Immature natural killer cell (primary cell): Measurements from ENCODE around the gene TRDN. TPM values are rescaled to one million over a fixed set of nuclear protein-coding genes. Genes with fewer than 3 reads are reported as not detected.
"Not testable (repeated sequence)": the region's sequence is repeated elsewhere in the genome, so short reads cannot be mapped to it uniquely, and the experiment has no call there.

Experiments used
- DNase-seq, 3 donors: peaks; one replicate each; pipeline ENCODE4 v3.0.0; 2022; ENCODE audit warnings: mixed read lengths in 1 of 3
- H3K27ac Mint-ChIP-seq, 6 donors: one replicate each; pipeline ENCODE4 v1.8.0; 2020; ENCODE audit warnings: mixed read lengths in 6 of 6, mild to moderate bottlenecking in 5 of 6, inconsistent platforms in 4 of 6, moderate library complexity in 3 of 6
- H3K27me3 Mint-ChIP-seq, 3 donors: one replicate each; pipeline ENCODE4 v1.8.0; 2020 to 2021; ENCODE audit warnings: low read depth in 3 of 3, mild to moderate bottlenecking in 3 of 3, mixed read lengths in 3 of 3, moderate library complexity in 3 of 3, inconsistent platforms in 1 of 3
- H3K36me3 Mint-ChIP-seq, 3 donors: one replicate each; pipeline ENCODE4 v1.8.0; 2020; ENCODE audit warnings: mixed read lengths in 3 of 3, inconsistent platforms in 2 of 3, mild to moderate bottlenecking in 2 of 3
- H3K4me1 Mint-ChIP-seq, 2 donors: one replicate each; pipeline ENCODE4 v1.8.0; 2020; ENCODE audit warnings: inconsistent platforms in 2 of 2, mild to moderate bottlenecking in 2 of 2, mixed read lengths in 2 of 2, moderate library complexity in 1 of 2
- H3K4me3 Mint-ChIP-seq, 5 donors: one replicate each; pipeline ENCODE4 v1.8.0; 2020; ENCODE audit warnings: mild to moderate bottlenecking in 5 of 5, mixed read lengths in 5 of 5, inconsistent platforms in 3 of 5, moderate library complexity in 3 of 5
- H3K9me3 Mint-ChIP-seq, 6 donors: one replicate each; pipeline ENCODE4 v1.8.0; 2020; ENCODE audit warnings: mild to moderate bottlenecking in 6 of 6, mixed read lengths in 6 of 6, inconsistent platforms in 4 of 6, moderate library complexity in 3 of 6
- polyA plus RNA-seq, 3 donors: library from polyadenylated mRNA; unstranded; fragments of 300-500 nt; fragmentation: Illumina TruSeq; gene quantifications; one replicate each; pipeline ENCODE4 v1.2.3, GENCODE V29; 2021

Gene TRDN
- polyA plus RNA-seq, 3 donors from 2014 or later = not detected

DNA sequence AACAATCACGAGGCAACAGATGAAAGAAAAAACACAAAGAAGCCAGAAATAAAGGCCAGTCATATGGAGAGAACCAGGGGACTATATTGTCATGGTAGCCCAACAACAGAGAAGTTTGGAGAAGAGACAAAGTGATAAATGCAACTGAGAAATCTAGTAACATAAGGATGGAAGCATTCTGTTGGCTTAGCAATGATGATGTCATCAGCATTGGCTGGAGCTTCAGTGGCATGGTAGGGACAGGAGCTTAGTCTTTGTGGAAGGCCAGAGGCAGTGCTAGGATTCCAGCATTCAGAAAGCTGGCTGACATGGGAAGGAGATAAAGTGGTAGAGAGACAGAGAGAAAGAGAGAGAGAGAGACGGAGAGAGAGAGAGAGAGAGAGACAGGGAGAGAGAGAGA, 276.4 kb downstream of the TRDN start:
- no peak overlapping the region for H3K27ac Mint-ChIP-seq
- peaks cover 3 to 30% (median 11%) of the 10 kb centered on the region in 6 donors for H3K9me3 Mint-ChIP-seq
- no peak for DNase-seq
- H3K27me3 Mint-ChIP-seq = no peaks in the 10 kb centered on the region
- peaks cover 0 to 9% (median 0%) of the 10 kb centered on the region in 3 donors for H3K36me3 Mint-ChIP-seq
- no peak overlapping the region for H3K4me3 Mint-ChIP-seq
- no peaks in the 10 kb centered on the region for H3K4me1 Mint-ChIP-seq

DNA sequence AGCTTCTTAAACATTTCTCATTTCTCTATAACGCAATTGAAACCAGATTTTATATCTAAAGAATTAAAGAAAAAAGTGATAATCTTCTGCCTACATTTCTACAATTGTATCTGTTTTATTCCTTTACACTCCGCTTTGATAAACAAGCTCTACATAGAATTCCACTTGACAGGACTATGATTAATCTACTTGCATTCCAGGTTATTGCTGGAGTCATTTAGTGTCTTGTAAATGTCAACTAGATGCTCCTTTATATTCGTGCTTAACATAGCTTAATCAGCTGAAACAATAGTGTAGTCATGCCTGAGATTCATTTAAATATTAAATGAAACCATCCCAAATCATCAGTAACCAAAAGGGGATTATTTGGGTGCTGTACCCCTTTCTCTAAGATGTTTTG, 284.0 kb downstream of the TRDN start:
- Mint-ChIP-seq H3K27ac (no peak overlapping the region), H3K9me3 (peaks cover 0 to 14% (median 2%) of the 10 kb centered on the region in 6 donors), H3K27me3 (no peaks in the 10 kb centered on the region), H3K4me1 (no peaks in the 10 kb centered on the region), H3K36me3 (no peaks in the 10 kb centered on the region), H3K4me3 (no peak overlapping the region)
- no peak for DNase-seq

DNA sequence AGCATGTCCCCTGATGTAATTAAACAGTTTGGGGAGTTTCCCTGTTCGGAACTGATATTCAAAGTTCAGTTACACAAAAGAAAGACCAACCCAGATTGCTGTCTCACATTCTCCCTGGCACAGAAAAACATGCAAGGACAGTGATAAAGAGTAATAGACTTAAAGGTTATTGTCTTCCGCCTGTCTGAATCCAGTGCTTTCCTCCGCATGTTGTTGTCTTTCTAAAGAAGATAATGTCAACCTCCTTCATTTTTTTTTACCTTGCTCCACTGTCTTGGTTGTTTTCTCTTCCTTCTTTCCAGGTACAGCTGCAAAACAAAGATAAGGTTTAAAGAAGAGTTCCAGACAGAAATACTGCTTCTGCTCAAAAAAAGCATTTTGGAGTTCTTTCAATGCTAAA, 284.5 kb downstream of the TRDN start:
- Mint-ChIP-seq H3K36me3 (no peaks in the 10 kb centered on the region), H3K27me3 (no peaks in the 10 kb centered on the region), H3K9me3 (peaks cover 0 to 14% (median 2%) of the 10 kb centered on the region in 6 donors), H3K4me1 (no peaks in the 10 kb centered on the region), H3K4me3 (no peak overlapping the region), H3K27ac (no peak overlapping the region)
- no peak for DNase-seq

DNA sequence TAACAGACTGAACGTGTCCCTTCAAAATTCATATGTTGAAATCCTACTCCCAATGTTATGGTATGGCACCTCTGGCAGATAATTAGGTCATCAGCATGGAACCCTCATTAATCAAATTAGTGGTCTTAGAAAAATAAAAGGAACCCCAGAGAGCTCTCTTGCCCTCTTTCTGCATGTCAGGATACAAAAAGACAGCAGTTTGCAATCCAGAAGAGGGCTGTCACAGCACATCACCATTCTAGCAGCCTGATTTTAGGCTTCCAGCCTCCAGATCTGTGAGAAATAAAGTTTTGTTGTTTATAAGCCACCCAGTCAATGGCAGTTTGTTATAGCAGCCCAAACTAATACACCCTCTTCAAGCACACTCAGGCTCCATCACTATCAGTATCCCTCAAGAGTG, 292.9 kb downstream of the TRDN start:
- no peak overlapping the region for H3K4me3 Mint-ChIP-seq
- H3K9me3 Mint-ChIP-seq = peaks cover 0 to 6% (median 2%) of the 10 kb centered on the region in 6 donors
- H3K27me3 Mint-ChIP-seq = no peaks in the 10 kb centered on the region
- H3K36me3 Mint-ChIP-seq = no peaks in the 10 kb centered on the region
- no peaks in the 10 kb centered on the region for H3K4me1 Mint-ChIP-seq
- no peak for DNase-seq
- no peak overlapping the region for H3K27ac Mint-ChIP-seq

DNA sequence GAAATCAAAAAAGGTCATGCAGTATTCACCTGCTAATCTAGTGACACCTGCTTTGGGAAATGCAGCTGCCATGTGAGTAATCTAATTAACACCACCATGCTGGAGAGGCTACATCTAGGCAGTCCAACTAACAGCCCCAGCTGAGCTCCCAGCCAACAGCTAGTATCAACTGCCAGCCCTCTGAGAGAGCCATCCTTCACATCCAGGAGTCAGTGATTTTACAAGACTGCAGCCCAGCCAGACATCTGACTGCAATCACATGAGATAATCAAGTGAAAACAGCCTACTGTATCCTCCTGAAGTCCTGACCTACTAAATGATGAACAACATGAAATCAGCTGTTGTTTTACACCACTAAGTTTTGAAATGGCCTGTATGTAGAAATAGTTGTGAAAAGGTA, 298.4 kb downstream of the TRDN start:
- H3K9me3 Mint-ChIP-seq = peaks cover 0 to 14% (median 2%) of the 10 kb centered on the region in 6 donors
- no peak for DNase-seq
- no peaks in the 10 kb centered on the region for H3K4me1 Mint-ChIP-seq
- no peaks in the 10 kb centered on the region for H3K36me3 Mint-ChIP-seq
- no peak overlapping the region for H3K4me3 Mint-ChIP-seq
- H3K27me3 Mint-ChIP-seq = peaks cover 0 to 2% (median 0%) of the 10 kb centered on the region in 3 donors
- no peak overlapping the region for H3K27ac Mint-ChIP-seq

DNA sequence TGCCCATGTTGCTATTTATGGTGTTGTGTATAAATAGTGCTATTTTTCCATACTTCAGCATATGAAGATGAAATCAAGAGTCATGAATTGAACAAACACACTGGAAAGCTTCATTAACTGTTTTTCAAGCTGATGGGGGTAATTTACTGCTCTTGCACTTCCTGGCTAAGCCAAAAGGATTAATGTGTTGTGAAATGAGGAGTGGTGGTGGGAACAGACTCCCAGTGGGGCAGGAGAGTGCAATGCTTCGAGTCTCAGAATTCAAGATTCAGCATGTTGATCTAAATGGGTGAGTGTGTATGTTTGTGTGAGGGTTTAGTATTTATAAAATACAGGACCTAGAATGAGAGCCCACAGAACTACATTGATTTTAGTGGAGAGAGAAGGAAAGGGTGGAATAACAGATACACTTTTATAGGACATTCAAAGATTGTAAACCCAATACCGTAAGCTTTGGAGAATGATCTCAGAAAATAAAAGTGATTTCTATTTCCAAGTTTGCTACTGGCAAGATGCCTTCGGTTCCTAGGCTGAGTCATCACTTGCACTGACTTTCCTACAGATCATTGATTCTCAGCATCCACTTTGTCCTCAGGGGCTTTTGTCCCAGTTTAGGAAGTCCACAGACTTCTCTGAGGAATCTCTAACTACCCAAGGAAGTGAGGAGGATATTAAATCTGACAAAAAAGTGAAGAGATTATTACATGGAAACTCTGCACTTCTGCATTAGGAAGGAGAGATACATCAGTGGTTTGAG, 303.6 kb downstream of the TRDN start:
- Mint-ChIP-seq H3K4me1 (no peaks in the 10 kb centered on the region), H3K27ac (no peak overlapping the region), H3K36me3 (no peaks in the 10 kb centered on the region), H3K4me3 (no peak overlapping the region), H3K9me3 (peaks cover 0 to 7% (median 3%) of the 10 kb centered on the region in 6 donors), H3K27me3 (peaks cover 0 to 2% (median 0%) of the 10 kb centered on the region in 3 donors)
- DNase-seq = no peak

DNA sequence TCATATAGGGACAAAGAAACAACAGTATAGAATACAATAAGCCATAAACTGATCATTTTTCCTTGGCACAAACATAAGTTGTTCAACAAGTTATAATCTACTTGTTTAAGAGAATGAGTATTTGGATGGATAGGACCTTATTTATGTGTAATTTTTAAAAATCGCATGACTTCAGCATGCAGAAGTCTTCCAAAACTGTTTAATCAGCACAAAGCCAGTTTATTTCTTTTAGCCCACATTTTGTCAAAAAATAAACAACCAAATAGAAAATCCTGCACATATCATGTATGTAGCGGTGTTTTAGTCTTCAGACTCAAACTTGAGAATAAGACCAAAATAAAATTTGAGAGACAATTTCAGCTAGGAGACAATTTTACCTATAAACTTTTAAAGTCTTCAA, 304.7 kb downstream of the TRDN start:
- Mint-ChIP-seq H3K9me3 (peaks cover 0 to 12% (median 3%) of the 10 kb centered on the region in 6 donors), H3K27ac (no peak overlapping the region), H3K36me3 (no peaks in the 10 kb centered on the region), H3K4me3 (no peak overlapping the region), H3K4me1 (no peaks in the 10 kb centered on the region), H3K27me3 (peaks cover 0 to under 1% (median 0%) of the 10 kb centered on the region in 3 donors)
- no peak for DNase-seq

DNA sequence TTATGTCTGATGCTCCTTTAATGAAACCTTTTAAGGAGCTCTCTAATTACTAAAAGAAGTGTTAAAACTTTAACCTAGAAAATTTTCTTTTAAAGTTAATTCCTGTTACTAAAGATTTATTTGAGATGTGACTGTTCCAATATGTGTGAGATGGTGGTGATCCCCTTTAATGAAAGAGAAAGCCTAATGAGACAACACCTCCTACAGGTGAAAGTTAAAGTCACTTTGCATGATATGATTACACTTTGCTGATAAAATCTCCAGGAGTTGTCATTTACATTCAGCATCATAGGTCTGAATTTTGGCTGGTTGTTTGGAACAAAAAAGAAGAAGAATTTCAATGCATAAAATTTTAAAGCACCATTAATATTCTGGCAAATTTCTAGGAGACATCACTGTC, 307.4 kb downstream of the TRDN start:
- Mint-ChIP-seq H3K27me3 (peaks cover 0 to 1% (median 0%) of the 10 kb centered on the region in 3 donors), H3K4me3 (no peak overlapping the region), H3K9me3 (peaks cover 0 to 12% (median 3%) of the 10 kb centered on the region in 6 donors), H3K4me1 (no peaks in the 10 kb centered on the region), H3K36me3 (no peaks in the 10 kb centered on the region), H3K27ac (no peak overlapping the region)
- no peak for DNase-seq

DNA sequence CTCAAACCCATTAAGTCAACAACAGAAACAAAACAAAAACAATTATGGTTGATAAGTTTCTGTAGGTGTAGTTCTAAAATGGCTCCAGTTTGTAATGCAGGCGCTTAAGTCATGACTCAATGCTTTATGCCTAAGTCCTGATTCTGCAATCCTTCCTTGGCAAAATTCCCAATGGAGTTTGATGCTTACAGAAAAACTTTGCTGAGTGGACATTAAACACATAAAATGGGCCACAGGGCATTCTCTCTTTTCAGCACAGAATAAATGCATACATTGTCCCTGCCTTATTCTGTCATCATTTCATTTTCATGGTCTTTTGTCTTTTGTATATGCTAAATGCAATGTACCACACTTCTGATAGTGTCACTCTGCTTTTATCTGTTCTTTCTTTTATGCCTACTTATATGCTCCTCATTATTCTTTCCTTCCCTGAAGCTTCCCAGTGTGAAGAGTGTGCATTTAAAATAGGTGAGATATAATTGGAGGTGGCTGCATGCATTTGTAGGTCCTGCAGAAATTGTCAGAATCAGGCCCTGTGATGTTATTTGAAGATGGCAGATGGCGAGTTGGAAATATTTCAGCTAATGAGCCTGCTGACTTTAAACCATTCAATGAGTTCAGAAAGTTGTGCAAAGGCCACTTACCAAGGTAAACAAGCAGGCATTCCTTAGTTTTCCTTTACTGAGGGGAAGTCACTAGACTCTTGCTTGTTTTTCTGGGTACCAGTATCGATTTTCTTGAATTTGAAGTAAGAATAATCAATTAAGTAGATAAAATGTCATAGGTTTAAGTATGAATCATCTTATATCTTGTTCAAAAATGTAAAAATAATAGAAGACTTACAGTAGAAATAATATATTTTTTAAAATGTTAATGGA, 313.1 kb downstream of the TRDN start:
- no peaks in the 10 kb centered on the region for H3K36me3 Mint-ChIP-seq
- DNase-seq = no peak

DNA sequence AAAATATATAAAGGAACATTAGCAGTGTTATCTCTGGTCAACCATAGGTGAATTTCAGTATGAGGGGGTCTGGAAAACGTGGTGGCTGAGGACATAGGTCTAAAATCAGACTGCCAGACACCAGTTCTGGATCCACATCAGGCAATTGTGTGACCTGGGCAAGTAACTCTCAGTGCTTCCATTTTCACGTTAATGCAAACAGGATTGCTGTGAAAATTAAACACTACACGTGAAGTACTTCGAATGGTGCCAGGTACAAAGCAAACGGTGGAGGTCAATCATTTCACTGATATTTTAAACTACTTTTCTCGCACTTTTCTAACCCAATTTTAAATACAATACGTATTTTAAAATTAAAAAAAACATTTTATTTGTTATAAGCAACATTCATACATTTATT, 315.7 kb downstream of the TRDN start:
- Mint-ChIP-seq H3K27me3 (peaks cover 0 to 2% (median 0%) of the 10 kb centered on the region in 3 donors), H3K27ac (no peak overlapping the region), H3K9me3 (peaks cover 0 to 2% (median 0%) of the 10 kb centered on the region in 6 donors), H3K4me1 (no peaks in the 10 kb centered on the region), H3K36me3 (no peaks in the 10 kb centered on the region), H3K4me3 (no peak overlapping the region)
- DNase-seq = no peak

More for the DNA sequence above, 313.1 kb downstream of the TRDN start:
- peaks cover 0 to 4% (median 3%) of the 10 kb centered on the region in 6 donors for H3K9me3 Mint-ChIP-seq
- H3K4me1 Mint-ChIP-seq = no peaks in the 10 kb centered on the region
- no peak overlapping the region for H3K27ac Mint-ChIP-seq
- peaks cover 0 to 3% (median 0%) of the 10 kb centered on the region in 3 donors for H3K27me3 Mint-ChIP-seq
- H3K4me3 Mint-ChIP-seq = no peak overlapping the region

DNA sequence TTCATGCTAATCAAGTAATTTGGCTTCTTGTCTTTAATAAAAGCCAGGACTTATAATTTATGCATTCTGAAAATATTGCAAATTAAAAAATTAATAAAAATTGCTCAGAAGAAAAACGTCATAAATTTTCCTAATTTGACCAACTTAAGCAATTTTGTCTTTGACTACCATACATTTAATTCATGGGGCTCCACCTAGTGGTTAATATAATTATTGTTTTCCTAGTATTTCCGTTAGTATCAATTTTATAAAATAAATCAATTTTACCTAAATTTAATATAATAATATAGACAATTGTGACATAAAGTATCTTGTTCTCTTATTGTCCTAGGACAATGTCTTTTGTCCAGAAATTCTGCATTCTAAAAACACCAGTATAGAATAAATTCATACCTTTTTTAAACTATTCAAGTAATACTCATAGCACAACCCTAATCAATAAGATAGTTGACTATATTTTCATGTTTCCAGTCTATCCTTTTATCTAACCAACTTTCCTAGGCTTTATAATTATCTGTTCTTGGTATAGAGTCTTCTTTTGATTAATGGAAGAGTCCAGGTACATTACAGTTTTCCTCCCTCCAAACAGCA, 319.9 kb downstream of the TRDN start:
- peaks cover 0 to 7% (median 3%) of the 10 kb centered on the region in 6 donors for H3K9me3 Mint-ChIP-seq
- DNase-seq = no peak
- H3K4me1 Mint-ChIP-seq = no peaks in the 10 kb centered on the region
- H3K27ac Mint-ChIP-seq = no peak overlapping the region
- H3K36me3 Mint-ChIP-seq = no peaks in the 10 kb centered on the region
- H3K4me3 Mint-ChIP-seq = no peak overlapping the region
- H3K27me3 Mint-ChIP-seq = peaks cover 0 to 2% (median 0%) of the 10 kb centered on the region in 3 donors

DNA sequence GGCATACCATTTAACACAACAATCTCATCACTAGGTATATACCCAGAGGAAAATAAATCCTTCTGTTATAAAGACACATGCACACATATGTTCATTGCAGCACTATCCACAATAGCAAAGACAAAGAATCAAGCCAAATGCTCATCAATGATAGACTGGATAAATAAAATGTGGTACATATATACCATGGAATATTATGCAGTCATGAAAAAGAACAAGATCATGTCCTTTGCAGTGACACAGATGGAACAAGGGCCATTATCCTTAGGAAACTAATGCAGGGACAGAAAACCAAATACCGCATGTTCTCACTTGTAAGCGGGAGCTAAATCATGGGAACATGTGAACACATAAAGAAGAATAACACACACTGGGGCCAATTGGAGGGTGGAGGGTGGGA, 322.3 kb downstream of the TRDN start:
- H3K27ac Mint-ChIP-seq, H3K27me3 Mint-ChIP-seq, DNase-seq, H3K36me3 Mint-ChIP-seq, H3K4me3 Mint-ChIP-seq, H3K4me1 Mint-ChIP-seq: not testable (repeated sequence)
- H3K9me3 Mint-ChIP-seq = peaks cover 0 to 12% (median 5%) of the 10 kb centered on the region in 6 donors

DNA sequence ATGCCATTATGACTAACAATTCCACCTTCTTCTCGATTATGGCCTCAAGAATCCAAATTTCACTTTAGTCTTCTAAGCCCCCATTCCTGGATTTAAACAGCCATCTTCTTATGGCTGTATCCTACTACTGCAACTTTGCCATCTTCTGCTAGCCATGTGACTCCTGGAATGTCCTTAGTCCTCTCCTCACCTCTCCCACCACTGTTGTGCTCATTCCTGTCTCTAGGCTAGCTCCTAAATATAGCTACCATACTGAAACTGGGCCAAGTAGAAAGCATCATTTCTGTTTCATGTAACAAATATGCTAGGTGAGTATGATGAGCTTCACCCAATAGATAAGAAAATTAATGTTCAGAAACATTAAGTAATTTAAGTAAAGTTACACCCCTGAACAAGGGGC, 327.6 kb downstream of the TRDN start:
- Mint-ChIP-seq H3K27me3 (peaks cover 0 to 2% (median 2%) of the 10 kb centered on the region in 3 donors), H3K4me3 (no peak overlapping the region), H3K9me3 (peaks cover 1 to 18% (median 11%) of the 10 kb centered on the region in 6 donors), H3K27ac (no peak overlapping the region), H3K36me3 (no peaks in the 10 kb centered on the region), H3K4me1 (no peaks in the 10 kb centered on the region)
- no peak for DNase-seq

DNA sequence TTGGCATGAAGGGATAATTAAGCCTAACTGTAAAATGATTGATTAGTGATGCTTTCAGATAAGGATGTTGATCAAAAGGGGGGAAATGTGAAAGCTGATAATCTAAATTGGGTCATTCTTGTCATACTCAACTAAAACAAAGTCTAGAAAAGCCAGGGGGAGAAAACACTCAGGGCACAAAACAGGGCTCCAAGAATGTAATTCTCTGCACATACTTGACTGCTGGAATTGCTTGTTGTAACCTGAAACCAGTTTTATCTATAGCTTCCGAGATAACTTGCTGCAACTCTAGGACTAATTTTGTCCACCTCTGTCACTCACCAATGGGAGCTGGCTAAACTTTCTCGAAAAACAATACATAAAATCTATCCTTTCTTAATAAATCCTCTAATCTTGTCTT, 330.4 kb downstream of the TRDN start:
- Mint-ChIP-seq H3K4me3 (no peak overlapping the region), H3K4me1 (no peaks in the 10 kb centered on the region), H3K27ac (no peak overlapping the region), H3K36me3 (no peaks in the 10 kb centered on the region), H3K9me3 (peaks cover 1 to 23% (median 6%) of the 10 kb centered on the region in 6 donors), H3K27me3 (peaks cover 0 to 2% (median 0%) of the 10 kb centered on the region in 3 donors)
- no peak for DNase-seq
